ENCODE results near the gene COL13A1.

- TF ChIP-seq HDGF (IDR thresholded peaks at IDR 0.05; ENCODE audit: borderline replicate concordance) (no peak), FOXM1 (IDR thresholded peaks at IDR 0.05; ENCODE audit: borderline replicate concordance) (no peak), ARNT (IDR thresholded peaks at IDR 0.05) (no peak), LEF1 (IDR thresholded peaks at IDR 0.05; ENCODE audit: borderline replicate concordance) (no peak), SUZ12 (IDR thresholded peaks at IDR 0.05) (no peak), NFRKB (IDR thresholded peaks at IDR 0.05) (no peak), FOXK2 (IDR thresholded peaks at IDR 0.05) (no peak), PKNOX1 (IDR thresholded peaks at IDR 0.05) (no peak), ZNF384 (IDR thresholded peaks at IDR 0.05) (no peak), ELF4 (IDR thresholded peaks at IDR 0.05) (no peak), CTBP1 (IDR thresholded peaks at IDR 0.05; ENCODE audit: borderline replicate concordance) (no peak)
Observed at GRCh38 chr10:69819716-69820506, 18.2 kb downstream of the COL13A1 start.

Data from HEK293T (cell line).